Iris pigment epithelial cell (primary cell): ENCODE data around the gene DOCK11.
"Not testable (repeated sequence)": the region's sequence is repeated elsewhere in the genome, so short reads cannot be mapped to it uniquely, and the experiment has no call there.

Source experiments
- DNase-seq: peaks from one replicate; pipeline ENCODE4 v3.0.0-alpha.2; 2011; ENCODE audit warnings: low read depth

Gene DOCK11

GRCh38 chrX:118495061-118495921 is at the start of gene DOCK11:
Gene DOCK11, plus strand, starts transcription at chrX:118495815. Its CDS starts 157 bp downstream, at chrX:118495972.
- peak; percentile 86 for DNase-seq

- peak; percentile 6 for DNase-seq
Observed at GRCh38 chrX:118448273-118448783, 47.3 kb upstream of the DOCK11 start.

DNA sequence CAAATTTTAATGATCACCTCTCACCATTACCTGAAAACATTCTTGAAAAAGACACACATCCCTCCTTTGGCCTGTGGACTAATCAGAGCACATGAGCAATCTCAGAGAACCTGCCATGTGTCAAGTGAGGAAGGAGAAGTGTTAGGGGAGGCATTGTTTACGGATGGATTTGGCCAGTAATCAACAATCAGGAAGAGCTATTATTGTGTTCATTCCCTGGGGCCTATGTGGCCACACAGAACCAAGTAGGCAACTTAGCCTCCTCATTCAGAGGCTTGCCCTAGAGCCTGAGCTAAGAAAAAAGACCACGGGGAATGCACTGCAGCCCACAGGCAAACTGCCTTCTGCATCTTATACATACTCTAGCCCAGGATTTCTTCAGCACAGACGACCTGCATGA is 40.6 kb upstream of the DOCK11 start:
- no peak for DNase-seq

DNA sequence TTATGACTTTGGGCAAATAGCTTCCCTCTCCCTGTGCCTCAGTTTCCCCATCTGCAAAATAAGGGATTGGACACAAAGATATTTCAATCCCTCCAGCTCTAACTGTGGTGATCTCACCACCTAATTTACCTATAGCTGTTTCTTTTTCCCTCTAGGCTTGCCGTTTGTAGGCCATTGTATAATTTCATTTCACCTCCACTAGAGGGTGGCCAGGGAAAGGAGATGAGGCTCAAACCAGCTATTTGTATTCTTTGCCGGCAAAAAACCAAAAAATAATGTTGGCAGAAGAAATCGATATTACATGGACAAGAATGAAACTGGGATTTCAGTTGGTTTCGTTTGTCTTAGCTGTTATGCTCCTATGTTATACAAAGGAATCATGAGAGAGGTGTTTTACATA is 36.1 kb upstream of the DOCK11 start:
- DNase-seq: peak; percentile 38

DNA sequence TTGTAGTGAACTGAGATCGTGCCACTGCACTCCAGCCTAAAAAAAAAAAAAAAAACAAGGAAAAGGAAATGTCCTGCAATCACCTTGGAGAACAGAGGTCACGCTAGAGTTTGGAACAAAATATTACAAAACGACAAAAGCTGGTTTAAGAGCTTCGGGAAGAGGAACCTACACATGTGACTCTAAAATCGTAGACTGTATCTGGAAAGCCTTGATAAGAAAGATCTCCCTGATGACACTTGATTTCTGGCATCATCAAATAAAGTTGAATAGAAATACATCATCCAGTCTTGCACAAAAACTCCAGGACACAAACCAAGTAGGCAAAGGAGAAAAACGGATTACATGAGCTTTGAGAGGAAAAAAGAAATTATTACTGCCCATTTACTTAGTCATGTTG is 31.1 kb upstream of the DOCK11 start:
- no peak for DNase-seq

DNA sequence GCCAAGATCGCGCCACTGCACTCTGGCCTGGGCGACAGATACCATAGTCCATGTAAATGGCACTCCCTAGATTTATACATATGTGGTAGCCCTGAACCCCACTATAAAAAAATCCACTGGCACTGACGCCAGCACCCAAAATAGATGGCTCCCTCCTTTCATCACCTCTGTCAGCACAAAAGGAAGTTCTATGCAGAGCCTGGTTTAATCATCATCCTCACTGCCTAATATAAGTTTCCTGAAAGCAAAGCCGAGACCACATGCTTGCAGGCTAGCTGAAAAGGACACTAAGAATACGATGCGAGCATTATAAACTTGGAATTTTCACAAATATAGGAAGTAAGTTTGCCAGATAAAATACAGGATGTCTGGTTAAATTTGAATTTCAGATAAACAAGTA is 27.5 kb upstream of the DOCK11 start:
- DNase-seq: no peak

DNA sequence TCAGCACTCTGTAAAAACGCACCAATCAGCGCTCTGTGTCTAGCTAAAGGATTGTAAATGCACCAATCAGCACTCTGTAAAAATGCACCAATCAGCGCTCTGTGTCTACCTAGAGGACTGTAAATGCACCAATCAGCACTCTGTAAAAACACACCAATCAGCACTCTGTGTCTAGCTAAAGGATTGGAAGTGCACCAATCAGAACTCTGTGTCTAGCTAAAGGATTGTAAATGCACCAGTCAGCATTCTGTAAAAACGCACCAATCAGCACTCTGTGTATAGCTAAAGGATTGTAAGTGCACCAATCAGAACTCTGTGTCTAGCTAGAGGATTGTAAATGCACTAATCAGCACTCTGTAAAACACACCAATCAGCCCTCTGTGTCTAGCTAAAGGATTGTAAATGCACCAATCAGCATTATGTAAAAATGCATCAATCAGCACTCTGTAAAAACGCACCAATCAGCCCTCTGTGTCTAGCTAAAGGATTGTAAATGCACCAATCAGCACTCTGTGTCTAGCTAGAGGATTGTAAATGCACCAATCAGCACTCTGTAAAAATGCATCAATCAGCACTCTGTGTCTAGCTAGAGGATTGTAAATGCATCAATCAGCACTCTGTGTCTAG is 24.8 kb upstream of the DOCK11 start:
- not testable (repeated sequence) for DNase-seq

- peak; percentile 27 for DNase-seq
Observed at GRCh38 chrX:118474586-118474985, 21.0 kb upstream of the DOCK11 start.

DNA sequence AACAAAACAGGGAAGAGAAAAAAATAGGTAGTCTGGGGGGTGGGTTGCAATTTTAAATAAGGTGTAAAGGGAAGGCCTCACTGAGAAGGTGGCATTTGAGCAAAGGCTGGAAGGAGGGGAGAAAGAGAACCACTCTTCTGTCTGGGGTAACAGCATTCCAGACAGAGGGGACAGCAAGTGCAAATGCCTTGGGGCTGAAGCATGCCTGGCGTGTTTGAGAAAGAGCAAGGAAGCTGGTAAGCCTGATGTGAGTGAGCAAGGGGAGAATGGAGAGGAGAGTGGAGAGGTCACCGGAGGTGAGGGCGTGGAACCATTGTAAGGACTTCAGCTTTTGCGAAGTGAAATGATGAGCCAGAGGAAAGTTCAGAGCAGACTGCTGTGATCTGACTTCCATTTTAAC is 19.7 kb upstream of the DOCK11 start:
- peak; percentile 11 for DNase-seq

- no peak for DNase-seq
Observed at GRCh38 chrX:118480172-118480571, 15.4 kb upstream of the DOCK11 start.

- not testable (repeated sequence) for DNase-seq
Observed at GRCh38 chrX:118482384-118482783, 13.2 kb upstream of the DOCK11 start.

GRCh38 chrX:118484216-118484903 is 11.3 kb upstream of the DOCK11 start:
- no peak for DNase-seq

DNA sequence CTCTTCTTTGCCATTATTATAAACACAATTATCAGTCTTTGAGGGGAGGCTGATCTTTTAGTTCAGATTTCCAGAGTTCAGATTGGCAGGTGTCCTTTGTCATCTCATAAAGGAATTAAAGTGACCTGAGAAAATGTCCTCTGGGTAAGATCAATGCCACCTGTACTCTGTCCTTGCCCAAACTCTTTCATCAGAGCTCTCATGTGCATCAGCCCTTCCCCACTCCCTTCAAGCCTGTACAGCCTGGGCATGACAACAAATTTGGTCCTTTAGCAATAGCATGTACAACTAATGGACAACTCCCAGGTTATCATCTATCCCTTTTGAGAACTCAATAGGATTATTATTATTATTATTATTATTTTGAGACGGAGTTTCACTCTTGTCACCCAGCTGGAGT is 8.9 kb upstream of the DOCK11 start:
- DNase-seq: not testable (repeated sequence)

- no peak for DNase-seq
Observed at GRCh38 chrX:118493016-118493415, 2.6 kb upstream of the DOCK11 start.

DNA sequence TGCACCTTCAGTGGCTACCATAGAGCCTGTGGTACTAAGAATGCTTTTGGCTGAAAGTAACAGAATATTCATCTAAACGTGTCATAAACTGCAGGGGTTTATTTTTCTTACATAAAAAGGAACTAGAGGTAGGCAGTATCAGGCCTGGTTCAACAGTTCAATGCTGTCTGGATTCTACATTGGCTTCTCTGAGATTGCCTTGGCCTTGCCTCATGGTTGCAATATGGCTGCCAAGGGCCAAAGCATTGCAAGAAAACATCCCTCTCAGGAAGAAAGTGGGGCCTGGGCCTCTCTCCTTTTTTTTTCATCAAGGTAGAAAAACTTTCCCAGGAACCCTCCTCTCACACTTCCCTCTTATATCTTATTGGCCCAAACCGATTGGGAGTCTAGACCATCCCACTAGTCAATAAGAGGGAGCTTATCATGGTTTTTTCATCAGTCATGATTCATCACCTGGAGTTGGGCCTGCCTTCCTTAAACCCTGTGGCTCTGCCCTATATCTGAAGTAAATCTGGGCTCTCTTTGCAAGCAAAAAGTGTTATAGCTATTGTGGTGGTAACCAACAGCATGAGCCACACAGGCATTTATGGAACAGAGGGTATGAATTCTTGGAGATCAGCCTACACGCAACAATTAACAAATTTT is 1.8 kb upstream of the DOCK11 start:
- no peak for DNase-seq

DNA sequence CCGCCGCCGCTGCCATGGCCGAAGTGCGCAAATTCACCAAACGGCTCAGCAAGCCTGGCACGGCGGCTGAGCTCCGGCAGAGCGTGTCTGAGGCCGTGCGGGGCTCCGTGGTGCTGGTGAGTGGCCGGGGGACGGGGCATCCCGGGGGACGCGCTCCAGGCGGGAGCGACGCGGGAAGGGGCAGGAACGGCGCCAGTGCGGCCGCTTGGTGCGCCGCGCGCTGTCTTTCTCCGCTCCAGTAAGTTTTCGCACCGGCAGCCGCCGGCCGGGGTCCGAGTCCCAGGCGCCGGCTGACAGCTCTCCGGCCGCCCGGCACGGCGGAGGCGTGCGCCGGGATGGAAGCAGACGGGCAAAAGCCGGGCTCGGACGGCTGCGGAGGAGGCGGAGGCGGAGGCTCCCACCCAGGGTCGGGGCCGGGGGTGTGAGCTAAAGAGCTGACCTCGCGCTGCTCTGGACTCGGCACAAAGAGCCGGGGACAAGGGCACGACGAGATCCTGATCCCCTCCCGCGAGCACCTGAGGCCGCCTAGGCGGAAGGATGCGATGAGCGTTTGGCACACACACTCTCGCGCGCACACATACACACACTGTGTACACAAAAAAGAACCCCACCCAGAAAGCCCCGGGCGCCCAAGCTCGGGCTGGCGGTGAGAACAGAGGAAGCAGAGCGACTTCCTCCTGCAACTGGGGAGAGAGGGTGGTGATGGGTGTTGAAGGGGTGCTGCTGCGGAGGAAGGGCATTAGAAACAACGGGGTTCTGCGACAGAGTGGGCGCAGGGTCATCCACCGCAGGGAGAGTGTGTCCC is 545 bp downstream of the DOCK11 start:
- no peak for DNase-seq

GRCh38 chrX:118496763-118497079 is 1.1 kb downstream of the DOCK11 start:
- DNase-seq: no peak

GRCh38 chrX:118497180-118497818 is 1.7 kb downstream of the DOCK11 start:
- no peak for DNase-seq

DNA sequence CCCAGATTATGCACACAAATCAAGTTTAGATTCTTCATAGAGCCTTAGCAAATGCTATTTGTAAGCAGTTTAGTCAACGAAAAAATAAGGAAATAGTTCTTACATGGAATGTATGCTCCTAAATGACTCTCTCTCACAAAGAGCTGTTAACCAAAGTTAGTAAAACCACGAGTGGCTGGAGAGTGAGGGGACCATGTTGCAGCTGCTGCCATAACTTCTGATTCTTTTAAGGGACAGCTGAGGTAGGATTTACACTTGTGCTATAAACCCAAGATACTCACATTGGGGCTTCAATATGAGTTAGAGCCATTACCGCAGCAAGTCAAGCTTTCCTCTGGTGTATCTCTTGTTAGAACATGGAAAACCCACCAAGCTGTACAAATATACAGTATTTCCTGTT is 2.7 kb downstream of the DOCK11 start:
- DNase-seq: no peak

DNA sequence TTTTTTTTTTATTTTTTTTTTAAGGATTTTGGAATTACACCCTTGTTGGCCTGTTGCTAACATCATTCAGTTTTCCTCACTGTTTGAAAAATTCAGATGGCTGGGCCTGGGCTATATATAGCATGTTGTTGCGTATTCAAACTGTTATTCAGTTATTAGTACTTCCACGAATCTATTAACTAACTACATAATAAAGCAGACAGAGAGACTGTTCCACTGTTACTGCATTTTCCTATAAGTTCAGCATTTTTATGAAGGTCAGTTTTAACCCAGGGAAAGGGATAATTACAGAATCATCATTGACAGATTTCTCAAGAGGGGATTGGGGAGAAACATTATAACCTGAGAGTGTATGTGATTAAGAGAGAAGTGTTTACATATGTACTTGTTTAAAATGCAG is 3.1 kb downstream of the DOCK11 start:
- no peak for DNase-seq

DNA sequence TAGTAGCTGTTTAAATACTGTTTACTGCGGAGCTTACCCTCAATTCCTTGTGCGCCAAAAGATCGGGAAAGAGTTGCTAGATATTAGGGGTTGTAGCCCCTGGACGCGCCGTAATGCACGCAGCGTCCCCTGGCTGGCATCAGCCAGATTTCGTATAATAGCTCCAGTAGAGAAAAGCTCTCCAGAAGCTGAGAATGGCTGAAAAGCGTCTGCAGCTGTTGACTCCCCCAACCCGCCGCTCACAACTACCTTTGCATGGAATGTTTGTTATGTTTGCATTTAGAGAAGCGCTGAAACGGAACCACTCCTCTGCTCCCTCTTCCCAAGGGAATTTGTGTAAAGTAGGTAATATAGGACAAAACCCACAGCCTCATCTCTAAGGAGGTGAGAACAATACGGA is 3.7 kb downstream of the DOCK11 start:
- no peak for DNase-seq
